SU-DHL-6 (cell line): ENCODE results near the gene ARHGAP40.

Experiments
- H2AFZ ChIP-seq: fragments of 200-600 bp; sonication (generic); 2 replicates; pipeline ENCODE4 v1.6.1; 2014; ENCODE audit warnings: low read depth, mild to moderate bottlenecking, moderate library complexity, mixed read lengths, antibody characterized with exemption, low read length; ENCODE audit not compliant: severe bottlenecking
- H3F3A ChIP-seq: fragments of 200-600 bp; shearing (Covaris generic); 2 replicates; pipeline ENCODE4 v1.6.0; 2016; ENCODE audit warnings: antibody characterized with exemption, mild to moderate bottlenecking; ENCODE audit not compliant: insufficient read depth
- H3K27ac ChIP-seq: fragments of 200-600 bp; sonication (generic); 2 replicates; pipeline ENCODE4 v1.5.1; 2016; ENCODE audit warnings: low read depth, mild to moderate bottlenecking, low read length, moderate library complexity, mixed read lengths
- H3K27me3 ChIP-seq: fragments of 200-600 bp; sonication (generic), shearing (Covaris generic); 2 replicates; pipeline ENCODE4 v1.6.0; 2014; ENCODE audit warnings: mild to moderate bottlenecking, low read length
- H3K36me3 ChIP-seq: fragments of 200-600 bp; sonication (generic); 2 replicates; pipeline ENCODE4 v1.6.1; 2014; ENCODE audit warnings: mild to moderate bottlenecking, low read length, mixed read lengths
- H3K4me2 ChIP-seq: fragments of 300-600, 200-600 bp; shearing (Covaris generic), sonication (generic); 2 replicates; pipeline ENCODE4 v1.6.0; 2014; ENCODE audit warnings: low read length, low read depth, mild to moderate bottlenecking; ENCODE audit not compliant: poor library complexity, severe bottlenecking
- H3K4me3 ChIP-seq: fragments of 200-600 bp; sonication (generic); 2 replicates; pipeline ENCODE4 v1.5.1; 2014; ENCODE audit warnings: antibody characterized with exemption, low read length, mild to moderate bottlenecking, mixed read lengths; ENCODE audit not compliant: insufficient read depth, poor library complexity, severe bottlenecking
- H3K79me2 ChIP-seq: fragments of 200-600 bp; sonication (generic); 2 replicates; pipeline ENCODE4 v1.6.1; 2014; ENCODE audit warnings: mild to moderate bottlenecking, low read length, moderate library complexity; ENCODE audit not compliant: insufficient read depth
- H3K9ac ChIP-seq: fragments of 200-600 bp; sonication (generic); 2 replicates; pipeline ENCODE4 v1.7.0; 2014; ENCODE audit warnings: mild to moderate bottlenecking, low read length
- H3K9me2 ChIP-seq: fragments of 200-600 bp; sonication (generic); replicated peaks from 2 replicates; pipeline ENCODE4 v1.6.1; 2014; ENCODE audit warnings: low read length; ENCODE audit not compliant: insufficient read depth
- H3K9me3 ChIP-seq: fragments of 200-600 bp; sonication (generic); 2 replicates; pipeline ENCODE4 v1.6.1; 2014; ENCODE audit warnings: low read length, mixed read lengths; ENCODE audit not compliant: insufficient read depth
- H4K20me1 ChIP-seq: fragments of 200-600 bp; sonication (generic); 2 replicates; pipeline ENCODE4 v1.6.1; 2014; ENCODE audit warnings: low read depth, mild to moderate bottlenecking, antibody characterized with exemption, low read length, moderate library complexity, mixed read lengths
- CTCF ChIP-seq: fragments of 200-600 bp; sonication (generic); IDR thresholded peaks from one replicate; pipeline ENCODE4 v1.5.1; 2017; ENCODE audit warnings: antibody characterized with exemption, mild to moderate bottlenecking, low read length, moderate library complexity; ENCODE audit not compliant: insufficient read depth, poor library complexity, severe bottlenecking
- EZH2phosphoT487 ChIP-seq: fragments of 200-600 bp; sonication (generic), shearing (Covaris generic); conservative IDR thresholded peaks from 2 replicates; pipeline ENCODE4 v1.6.1; 2018; ENCODE audit warnings: mild to moderate bottlenecking, antibody characterized with exemption, low read length, moderate library complexity, mixed read lengths

The ARHGAP40 gene

GRCh38 chr20:38617011-38617829, 15.6 kb downstream of the ARHGAP40 start:
- no peak overlapping the region for H3K27ac ChIP-seq
- no peak overlapping the region for H3K4me3 ChIP-seq
- no peaks in the 10 kb centered on the region for H3K9me2 ChIP-seq
- H2AFZ ChIP-seq: no peak overlapping the region
- no peaks in the 10 kb centered on the region for H3K9me3 ChIP-seq
- H3K4me2 ChIP-seq: no peak overlapping the region
- TF ChIP-seq CTCF (no peak), EZH2phosphoT487 (no peak)
- H3K36me3 ChIP-seq: no peaks in the 10 kb centered on the region
- no peak overlapping the region for H3K9ac ChIP-seq
- H4K20me1 ChIP-seq: no peaks in the 10 kb centered on the region
- no peaks in the 10 kb centered on the region for H3F3A ChIP-seq
- H3K79me2 ChIP-seq: no peaks in the 10 kb centered on the region
- no peaks in the 10 kb centered on the region for H3K27me3 ChIP-seq

- Histone ChIP-seq H3K4me3 (no peak overlapping the region), H3K9ac (no peak overlapping the region), H3K9me3 (no peaks in the 10 kb centered on the region), H3F3A (no peaks in the 10 kb centered on the region), H3K36me3 (no peaks in the 10 kb centered on the region), H3K9me2 (no peaks in the 10 kb centered on the region), H3K27ac (no peak overlapping the region), H4K20me1 (no peaks in the 10 kb centered on the region), H3K27me3 (no peaks in the 10 kb centered on the region), H3K79me2 (no peaks in the 10 kb centered on the region), H2AFZ (no peak overlapping the region), H3K4me2 (no peak overlapping the region)
- TF ChIP-seq CTCF: no peak
- no peak for TF ChIP-seq EZH2phosphoT487
Measured at GRCh38 chr20:38617830-38618196, 16.2 kb downstream of the ARHGAP40 start.

GRCh38 chr20:38620441-38620840, 18.8 kb downstream of the ARHGAP40 start:
- Histone ChIP-seq H3K9ac (no peak overlapping the region), H4K20me1 (no peaks in the 10 kb centered on the region), H3F3A (no peaks in the 10 kb centered on the region), H3K4me3 (no peak overlapping the region), H3K27ac (no peak overlapping the region), H2AFZ (no peak overlapping the region), H3K9me2 (no peaks in the 10 kb centered on the region), H3K9me3 (no peaks in the 10 kb centered on the region), H3K79me2 (no peaks in the 10 kb centered on the region), H3K27me3 (no peaks in the 10 kb centered on the region), H3K4me2 (no peak overlapping the region), H3K36me3 (no peaks in the 10 kb centered on the region)
- TF ChIP-seq EZH2phosphoT487 (no peak), CTCF (no peak)
